Stimulated activated CD8-positive, alpha-beta memory T cell treated with anti-CD3 and anti-CD28 coated beads, Interleukin-12 subunit alpha, Interleukin-12 subunit beta, amount 100 ng/mL, for 24 hours (primary cell): ENCODE results near the gene ARL13B.
"Not testable (repeated sequence)": the region's sequence is repeated elsewhere in the genome, so short reads cannot be mapped to it uniquely, and the experiment has no call there.

Experiments used
- DNase-seq: peaks from one replicate; pipeline ENCODE4 v3.0.0-alpha.2; 2020; ENCODE audit errors: extremely low read depth

The ARL13B gene

GRCh38 chr3:94001191-94001590, 21.2 kb downstream of the ARL13B start:
- no peak for DNase-seq

GRCh38 chr3:94001827-94002495, 22.0 kb downstream of the ARL13B start:
- no peak for DNase-seq

- DNase-seq = no peak
Measured at GRCh38 chr3:94004301-94004910, 24.5 kb downstream of the ARL13B start.

GRCh38 chr3:94008253-94008652, 28.3 kb downstream of the ARL13B start:
- no peak for DNase-seq

GRCh38 chr3:94009608-94010007, 29.7 kb downstream of the ARL13B start:
- no peak for DNase-seq

- DNase-seq = no peak
Measured at GRCh38 chr3:94011233-94011711, 31.3 kb downstream of the ARL13B start.

- DNase-seq = no peak
Measured at GRCh38 chr3:94012185-94012584, 32.2 kb downstream of the ARL13B start.

- DNase-seq = no peak
Measured at GRCh38 chr3:94015025-94015424, 35.1 kb downstream of the ARL13B start.

- no peak for DNase-seq
Measured at GRCh38 chr3:94019659-94020058, 39.7 kb downstream of the ARL13B start.

GRCh38 chr3:94020293-94020692, 40.3 kb downstream of the ARL13B start:
- no peak for DNase-seq

GRCh38 chr3:94024385-94024784, 44.4 kb downstream of the ARL13B start:
- DNase-seq = no peak

- no peak for DNase-seq
Measured at GRCh38 chr3:94026623-94027022, 46.7 kb downstream of the ARL13B start.

GRCh38 chr3:94028093-94028837, 48.3 kb downstream of the ARL13B start, which contains the start of gene STX19:
Gene STX19 (minus strand): TSS chr3:94028597. CDS start chr3:94015269, 13,328 bp downstream.
- no peak for DNase-seq

- DNase-seq = no peak
Measured at GRCh38 chr3:94036909-94037507, 57.1 kb downstream of the ARL13B start.

- DNase-seq = no peak
Measured at GRCh38 chr3:94043285-94043684, 63.3 kb downstream of the ARL13B start.

- not testable (repeated sequence) for DNase-seq
Measured at GRCh38 chr3:94044100-94044936, 64.4 kb downstream of the ARL13B start.

- no peak for DNase-seq
Measured at GRCh38 chr3:94046533-94046932, 66.6 kb downstream of the ARL13B start.

GRCh38 chr3:94049267-94049666, 69.3 kb downstream of the ARL13B start:
- no peak for DNase-seq

- DNase-seq = no peak
Measured at GRCh38 chr3:94050546-94050945, 70.6 kb downstream of the ARL13B start.

GRCh38 chr3:94061297-94061696, 81.3 kb downstream of the ARL13B start:
- no peak for DNase-seq
